ENCODE results near the gene CFAP58.

- TF ChIP-seq YY1 (IDR thresholded peaks at IDR 0.05; ENCODE audit: low read depth) (no peak), RAD21 (IDR thresholded peaks at IDR 0.05; ENCODE audit: low read depth) (no peak), MAX (IDR thresholded peaks at IDR 0.05) (no peak), CEBPB (IDR thresholded peaks at IDR 0.05) (no peak), EGR1 (IDR thresholded peaks at IDR 0.05) (no peak), NFIC (IDR thresholded peaks at IDR 0.05) (no peak), EP300 (IDR thresholded peaks at IDR 0.05; ENCODE audit: borderline replicate concordance) (no peak), TEAD4 (IDR thresholded peaks at IDR 0.05) (no peak), REST (IDR thresholded peaks at IDR 0.05; ENCODE audit: low read depth) (no peak), TAF1 (IDR thresholded peaks at IDR 0.05; ENCODE audit: low read depth) (no peak), TCF12 (IDR thresholded peaks at IDR 0.05; ENCODE audit: low read depth) (no peak), CREB1 (IDR thresholded peaks at IDR 0.05; ENCODE audit: low read depth) (no peak)
Measured at GRCh38 chr10:104450490-104450889, 96.9 kb downstream of the CFAP58 start.
